ENCODE data around the gene SQSTM1.

Gene SQSTM1

DNA sequence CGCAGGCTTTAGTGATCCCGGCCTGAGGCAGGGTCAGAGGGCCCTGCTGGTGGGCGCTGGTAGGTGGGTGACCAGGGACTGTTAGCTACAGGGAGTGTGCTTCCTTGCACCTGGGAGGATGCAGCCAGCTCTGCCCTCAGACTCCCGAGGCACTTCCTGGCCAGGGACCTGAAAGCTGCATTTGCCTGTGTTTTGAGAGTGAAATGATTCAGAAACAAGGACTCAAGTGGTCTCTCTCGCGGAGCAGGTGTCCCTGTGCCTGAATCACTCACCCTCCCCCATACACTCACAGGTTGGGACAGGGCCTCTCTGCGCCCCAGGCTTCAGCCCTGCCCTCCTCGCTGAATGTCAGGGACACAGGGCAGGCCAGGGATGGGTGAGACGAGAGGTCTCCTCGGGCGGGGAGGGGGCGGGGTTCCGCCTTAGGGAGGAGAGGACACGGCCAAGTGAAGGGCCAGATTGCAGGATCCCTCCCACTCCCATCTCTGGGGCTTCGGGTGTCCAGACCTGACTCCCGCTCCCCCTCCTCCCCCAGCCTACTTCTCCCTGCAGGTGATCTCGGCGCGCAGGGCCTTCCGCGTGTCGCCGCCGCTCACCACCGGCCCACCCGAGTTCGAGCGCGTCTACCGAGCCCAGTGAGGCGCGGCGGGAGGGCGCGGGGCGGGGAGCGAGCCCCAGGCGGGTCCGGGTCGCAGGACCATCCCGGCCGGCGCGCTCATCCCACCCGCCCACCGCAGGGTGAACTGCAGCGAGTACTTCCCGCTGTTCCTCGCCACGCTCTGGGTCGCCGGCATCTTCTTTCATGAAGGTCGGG, 25.4 kb upstream of the SQSTM1 start:
- no peak for DNase-seq

DNA sequence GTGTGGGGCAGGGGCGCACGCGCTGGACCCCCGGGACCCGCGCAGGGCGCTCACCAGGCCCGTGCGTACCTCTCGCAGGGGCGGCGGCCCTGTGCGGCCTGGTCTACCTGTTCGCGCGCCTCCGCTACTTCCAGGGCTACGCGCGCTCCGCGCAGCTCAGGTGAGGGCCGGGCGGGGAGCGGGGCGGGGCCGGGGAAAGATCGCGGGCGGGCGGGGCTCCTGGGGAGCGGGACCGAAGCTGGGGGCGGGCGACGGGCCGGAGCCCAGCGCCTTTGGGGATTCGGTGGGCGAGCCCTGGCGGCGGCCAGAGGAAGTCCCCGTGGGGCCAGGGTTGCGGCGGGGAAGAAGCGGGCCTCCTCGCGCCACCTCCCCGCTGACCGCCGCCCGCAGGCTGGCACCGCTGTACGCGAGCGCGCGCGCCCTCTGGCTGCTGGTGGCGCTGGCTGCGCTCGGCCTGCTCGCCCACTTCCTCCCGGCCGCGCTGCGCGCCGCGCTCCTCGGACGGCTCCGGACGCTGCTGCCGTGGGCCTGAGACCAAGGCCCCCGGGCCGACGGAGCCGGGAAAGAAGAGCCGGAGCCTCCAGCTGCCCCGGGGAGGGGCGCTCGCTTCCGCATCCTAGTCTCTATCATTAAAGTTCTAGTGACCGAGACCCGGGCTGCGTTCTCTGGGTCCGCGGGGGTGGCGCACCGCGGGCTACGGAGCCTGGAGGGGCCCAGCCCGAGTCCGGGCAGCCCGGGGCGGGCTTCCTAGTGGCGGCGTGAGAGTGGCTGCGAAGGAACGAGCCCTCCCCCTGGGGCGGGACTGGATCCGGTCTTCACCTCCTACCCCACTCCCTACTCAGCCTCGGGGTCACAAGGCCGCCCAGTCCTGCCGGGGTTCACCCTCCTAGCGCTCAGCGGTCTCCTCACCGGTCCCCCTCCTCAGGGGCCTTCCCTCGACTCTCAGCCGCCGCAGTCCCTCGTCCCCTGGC, 24.6 kb upstream of the SQSTM1 start:
- peak; percentile 39 for DNase-seq

- no peak for DNase-seq
Observed at GRCh38 chr5:179796877-179797608, 23.7 kb upstream of the SQSTM1 start.

GRCh38 chr5:179797741-179798140, 23.0 kb upstream of the SQSTM1 start:
- no peak for DNase-seq

GRCh38 chr5:179798144-179798770, 22.4 kb upstream of the SQSTM1 start:
- no peak for DNase-seq

- no peak for DNase-seq
Observed at GRCh38 chr5:179798771-179799643, 21.7 kb upstream of the SQSTM1 start.

GRCh38 chr5:179799644-179799973, 21.1 kb upstream of the SQSTM1 start:
- DNase-seq = no peak

DNA sequence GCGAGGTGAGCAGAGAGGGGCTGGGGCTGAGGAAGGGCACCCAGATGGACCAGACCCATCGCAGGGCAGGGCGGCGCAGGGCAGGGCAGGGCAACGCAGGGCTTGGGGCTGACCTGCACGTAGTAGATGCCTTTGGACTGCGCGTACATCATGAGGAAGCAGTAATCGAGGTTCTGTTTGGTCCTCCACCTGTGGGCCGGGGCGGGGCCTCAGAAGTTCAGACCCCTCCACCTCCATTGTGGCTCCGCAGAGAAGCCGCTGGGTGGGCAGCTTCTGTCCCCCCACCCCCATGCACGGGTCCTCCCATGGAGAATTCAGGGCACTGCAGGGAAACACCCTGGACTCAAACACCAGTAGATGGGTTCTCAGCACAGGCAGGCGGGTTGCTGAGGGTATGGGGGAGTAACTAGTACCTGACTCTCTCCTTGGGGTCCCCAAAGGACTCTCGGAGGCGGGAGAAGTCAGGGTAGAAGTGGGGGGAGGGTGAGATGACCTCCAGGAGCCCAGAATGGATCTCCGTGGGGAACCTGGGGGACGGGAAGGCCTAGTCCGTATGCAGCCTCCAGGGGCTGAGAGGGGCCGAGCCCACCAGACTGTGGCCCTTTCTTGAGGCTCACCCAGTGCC, 20.5 kb upstream of the SQSTM1 start:
- DNase-seq = no peak

- DNase-seq = no peak
Observed at GRCh38 chr5:179800696-179801201, 20.0 kb upstream of the SQSTM1 start.

GRCh38 chr5:179801304-179802206, 19.1 kb upstream of the SQSTM1 start:
- DNase-seq = no peak

DNA sequence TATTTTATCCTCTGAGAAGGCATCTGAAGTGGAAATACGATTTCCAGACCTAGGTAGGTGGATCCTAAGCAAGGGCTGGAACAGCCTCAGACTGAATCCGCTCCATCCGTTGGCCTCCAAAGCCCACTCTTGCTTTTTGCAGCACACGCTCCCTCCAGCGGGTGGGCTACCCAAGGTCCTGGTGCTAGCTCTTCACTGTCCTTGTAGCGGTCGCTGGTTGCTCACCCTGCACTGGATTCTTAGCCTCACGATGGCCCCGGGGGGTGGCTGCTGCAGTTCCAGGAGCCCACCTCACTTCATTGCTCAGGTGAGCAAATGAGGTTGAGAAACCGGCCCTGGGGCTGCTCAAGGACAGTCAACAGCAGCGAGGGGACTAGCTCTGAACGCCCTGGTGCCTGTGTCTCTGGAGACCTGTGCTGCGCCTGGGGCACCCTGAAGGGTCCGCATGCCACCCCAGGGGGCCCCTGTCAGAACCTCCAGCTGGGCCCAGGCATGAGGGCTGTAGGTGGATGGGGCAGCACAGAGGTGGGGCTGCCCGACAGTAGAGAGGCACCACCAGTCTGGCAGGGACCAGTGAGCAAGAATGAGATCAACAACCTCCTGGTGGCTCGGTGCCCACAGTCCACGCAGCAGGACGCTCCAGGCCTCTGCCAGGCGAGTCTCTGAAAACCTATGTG, 18.4 kb upstream of the SQSTM1 start:
- no peak for DNase-seq

GRCh38 chr5:179802950-179803562, 17.6 kb upstream of the SQSTM1 start:
- DNase-seq = peak; percentile 73

DNA sequence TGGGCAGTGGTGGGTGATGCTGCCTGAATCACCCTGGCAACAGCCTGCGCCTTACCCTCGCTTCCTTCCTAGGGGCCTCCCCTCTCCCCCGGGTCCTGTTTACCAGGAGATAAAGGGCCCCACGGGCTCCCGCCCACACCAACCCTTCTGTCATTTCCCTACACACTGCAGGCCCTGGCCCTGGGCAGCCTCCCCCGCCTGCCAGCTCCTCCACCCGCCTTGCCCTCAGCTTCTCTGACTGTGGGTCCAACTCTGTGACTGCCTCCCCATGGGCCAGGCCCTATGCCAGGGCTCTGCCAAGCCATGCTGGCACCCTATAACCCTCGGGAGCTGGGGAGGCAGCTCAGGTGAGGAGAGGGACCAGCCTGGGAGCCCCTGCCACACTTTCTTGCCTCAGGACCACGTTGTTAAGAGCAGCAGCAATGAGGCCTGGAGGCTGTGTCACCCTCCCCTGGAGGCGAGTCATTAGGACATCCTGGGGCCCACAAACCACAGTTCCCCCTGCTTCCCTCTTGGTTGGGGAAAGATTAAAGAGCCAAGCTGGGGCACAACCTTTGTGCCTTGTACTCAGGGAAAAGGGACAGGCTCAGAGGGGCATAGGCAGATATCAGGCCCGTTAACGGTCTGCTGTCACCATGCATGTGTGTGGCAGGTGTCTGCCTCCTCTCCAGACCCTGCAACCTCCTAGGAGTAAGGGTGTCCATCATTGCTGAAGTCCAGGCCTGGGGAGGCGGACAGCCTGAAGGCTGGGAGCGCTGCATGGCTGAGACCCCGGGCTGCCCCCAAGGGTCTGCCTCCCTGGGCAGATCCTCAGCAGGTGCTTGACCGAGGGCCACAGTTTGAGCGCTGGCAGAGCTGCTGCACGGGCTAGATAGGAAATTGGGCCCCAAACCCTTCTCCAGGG, 16.8 kb upstream of the SQSTM1 start:
- no peak for DNase-seq

- DNase-seq = no peak
Observed at GRCh38 chr5:179804555-179804947, 16.2 kb upstream of the SQSTM1 start.

- DNase-seq = no peak
Observed at GRCh38 chr5:179805070-179805528, 15.6 kb upstream of the SQSTM1 start.

DNA sequence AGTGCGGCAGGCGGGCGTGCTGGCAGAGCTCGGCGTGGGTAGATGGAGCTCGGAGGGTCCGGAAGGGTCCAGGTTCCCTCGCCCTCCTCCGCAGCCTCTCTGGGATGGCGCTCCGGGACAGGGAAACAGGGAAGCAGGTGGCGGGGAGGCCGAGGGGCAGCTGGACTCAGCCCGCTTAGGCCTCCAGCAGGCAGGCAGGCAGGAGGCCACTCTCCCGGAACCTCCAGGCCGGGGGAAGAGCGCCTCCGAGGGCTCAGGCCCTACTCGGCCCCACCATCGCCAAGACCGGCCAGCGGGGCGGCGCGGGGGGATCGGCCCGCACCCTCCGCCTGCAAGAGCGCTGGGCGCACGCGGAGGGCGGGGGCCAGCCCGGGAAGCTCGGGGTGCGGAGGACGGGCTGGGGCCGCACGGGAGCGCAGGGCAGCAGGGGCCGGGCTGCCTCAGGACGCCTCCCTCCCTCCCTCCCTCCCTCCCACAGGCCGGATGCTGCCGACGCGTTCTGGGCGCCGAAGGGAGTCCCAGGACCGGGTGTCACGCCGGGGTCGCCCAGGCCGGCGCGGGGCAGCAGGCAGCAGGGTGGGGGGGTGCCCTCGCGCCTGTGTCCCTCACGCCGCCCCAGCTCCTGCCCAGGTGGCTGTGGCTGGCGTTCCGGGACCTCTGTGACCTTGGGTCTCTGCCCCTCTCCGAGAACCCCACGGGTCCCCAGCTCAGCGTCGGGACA, 15.0 kb upstream of the SQSTM1 start:
- no peak for DNase-seq

Measured in NCI-H1092 (cell line).